SKM-1 (cell line): Measurements from ENCODE around the gene AMFR.

Experiments used
- DNase-seq: peaks from one replicate; lab custom pipeline; 2025; ENCODE audit not compliant: unreplicated experiment; lab: John Stamatoyannopoulos, UW

AMFR gene

DNA sequence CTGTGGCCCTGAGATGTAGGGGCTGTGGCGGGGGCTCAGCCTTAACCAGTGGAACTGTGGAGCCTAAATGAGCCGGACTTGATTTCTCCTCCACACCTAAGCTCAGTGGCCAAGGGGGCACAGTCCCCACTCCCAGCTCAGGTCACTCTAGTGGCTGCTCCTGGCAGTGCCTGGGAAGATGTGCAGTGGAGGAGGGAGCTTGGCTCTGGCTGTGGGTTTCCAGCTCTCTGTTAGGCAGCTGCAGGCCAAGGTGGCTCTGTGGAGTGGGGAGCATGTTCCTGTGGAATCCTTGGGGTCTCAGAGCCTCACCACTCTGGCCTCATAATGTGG, 76.3 kb downstream of the AMFR start:
- no peak for DNase-seq

DNA sequence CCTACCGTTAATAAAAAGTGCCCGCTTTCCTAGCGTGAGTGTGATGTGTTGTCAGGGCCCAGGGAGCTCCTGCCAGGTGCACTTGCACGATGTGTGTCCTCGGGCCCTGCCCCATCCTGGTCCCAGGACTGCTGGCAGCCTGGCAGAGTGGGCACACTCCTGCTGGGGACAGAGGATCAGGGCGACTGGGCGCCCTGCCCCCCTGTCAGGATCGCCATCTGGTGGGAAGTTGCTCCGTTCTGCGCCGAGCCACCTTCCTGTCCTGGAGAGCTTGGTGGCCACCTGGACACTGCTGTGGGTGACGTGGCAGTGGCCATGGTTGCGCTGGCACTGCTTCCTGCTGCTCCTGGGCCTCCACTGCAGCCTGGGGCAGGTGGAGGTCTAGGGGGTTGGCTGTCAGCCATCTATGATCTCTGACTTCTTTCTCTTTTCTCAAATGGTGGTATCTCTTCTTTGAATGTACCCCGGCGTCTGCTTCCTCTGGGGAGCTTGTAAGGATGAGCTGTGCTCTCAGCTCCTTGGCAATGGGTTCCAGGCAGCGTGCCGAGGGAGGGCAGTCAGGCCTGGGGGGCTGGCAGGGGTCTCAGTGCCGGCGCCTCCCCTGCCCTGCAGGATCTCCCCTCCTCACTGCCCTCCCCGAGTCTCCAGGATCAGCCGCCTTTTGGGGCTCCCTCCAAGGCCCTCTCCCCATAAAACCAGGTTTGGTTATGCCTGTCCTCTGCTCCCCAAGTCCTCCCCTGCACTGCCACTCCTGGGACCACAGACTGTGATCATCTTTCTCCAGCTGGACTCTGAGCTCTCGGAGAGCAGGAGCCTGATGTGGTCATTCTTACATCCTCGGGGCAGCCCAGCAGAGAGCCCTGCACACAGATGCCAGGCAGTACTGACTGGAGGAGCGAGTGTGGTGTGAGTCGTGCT, 76.9 kb downstream of the AMFR start:
- peak; percentile 42 for DNase-seq

DNA sequence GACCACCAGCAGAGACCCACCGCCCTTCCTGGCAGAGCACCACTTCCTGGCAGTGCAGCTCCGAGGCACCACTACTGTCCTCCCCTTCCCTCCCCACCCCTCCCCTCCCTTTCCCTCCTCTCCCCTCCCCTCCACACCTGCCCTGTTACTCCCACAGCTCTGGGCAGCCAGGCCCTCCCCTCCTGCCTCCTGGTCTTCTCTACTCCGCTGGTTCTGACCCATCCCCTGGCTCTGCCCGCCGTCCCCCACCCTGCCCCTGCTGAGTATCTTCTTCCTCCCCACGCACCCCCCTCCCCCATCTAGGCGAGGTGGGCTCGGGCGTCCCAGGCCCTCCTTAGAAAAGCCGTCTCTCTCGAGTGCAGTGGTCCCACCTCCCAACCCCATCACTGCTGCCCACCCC, 77.7 kb downstream of the AMFR start:
- DNase-seq, result no peak

DNA sequence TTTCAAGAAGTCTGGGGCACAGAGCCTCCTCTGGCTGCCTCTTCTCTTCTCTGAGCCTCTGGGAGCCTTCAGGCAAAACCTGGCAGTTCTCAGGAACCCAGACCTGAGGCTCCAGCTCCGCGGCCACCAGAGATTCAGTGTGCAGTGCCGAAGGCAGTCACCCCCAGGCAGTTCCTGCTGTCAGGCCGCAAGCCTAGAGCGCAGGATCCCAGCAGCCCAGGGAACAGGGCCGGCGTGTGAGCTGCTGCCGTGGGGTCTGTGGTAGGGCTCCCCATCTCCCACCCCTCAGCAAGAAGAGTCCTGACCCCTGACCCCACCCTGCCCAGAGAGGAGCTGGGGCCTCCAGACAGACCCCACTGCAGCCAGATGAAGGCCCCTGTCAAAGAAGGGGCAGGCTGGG, 78.2 kb downstream of the AMFR start:
- no peak for DNase-seq

DNA sequence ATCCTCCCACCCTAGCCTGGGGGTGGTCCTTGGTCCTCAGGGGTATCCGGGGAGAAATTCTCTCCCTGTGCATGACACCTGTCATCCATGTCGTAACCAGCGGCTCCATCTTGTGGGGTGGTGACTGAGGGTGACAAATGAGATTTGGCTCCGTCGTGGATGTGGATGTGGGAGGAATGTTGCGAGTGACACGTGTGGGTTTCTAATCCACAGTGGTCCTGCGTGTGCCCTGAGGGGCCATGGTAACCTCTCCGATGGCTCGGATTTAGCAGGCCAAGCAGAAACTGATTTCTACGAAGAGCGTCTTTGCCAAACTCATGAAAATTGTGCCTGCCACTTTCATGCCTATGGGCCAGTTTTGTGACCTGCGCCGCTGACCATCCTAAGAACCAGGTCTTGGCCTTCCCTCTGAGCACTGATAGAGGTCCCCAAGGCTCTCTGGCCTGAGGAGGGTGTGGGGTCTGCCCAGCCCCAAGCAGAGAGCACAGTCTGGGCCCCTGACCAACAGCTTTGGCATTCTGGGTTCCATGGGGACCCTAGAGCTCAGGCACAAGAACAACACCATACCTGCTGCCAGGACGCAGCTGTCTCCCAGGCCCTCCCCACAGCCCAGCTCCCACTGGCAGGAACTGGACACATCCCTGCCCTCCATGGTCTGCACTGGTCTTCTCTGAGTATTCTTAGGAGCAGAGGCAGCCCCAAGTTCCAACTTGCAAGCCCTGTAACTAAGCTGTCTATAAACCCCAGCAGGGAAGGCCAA, 79.0 kb downstream of the AMFR start:
- no peak for DNase-seq

DNA sequence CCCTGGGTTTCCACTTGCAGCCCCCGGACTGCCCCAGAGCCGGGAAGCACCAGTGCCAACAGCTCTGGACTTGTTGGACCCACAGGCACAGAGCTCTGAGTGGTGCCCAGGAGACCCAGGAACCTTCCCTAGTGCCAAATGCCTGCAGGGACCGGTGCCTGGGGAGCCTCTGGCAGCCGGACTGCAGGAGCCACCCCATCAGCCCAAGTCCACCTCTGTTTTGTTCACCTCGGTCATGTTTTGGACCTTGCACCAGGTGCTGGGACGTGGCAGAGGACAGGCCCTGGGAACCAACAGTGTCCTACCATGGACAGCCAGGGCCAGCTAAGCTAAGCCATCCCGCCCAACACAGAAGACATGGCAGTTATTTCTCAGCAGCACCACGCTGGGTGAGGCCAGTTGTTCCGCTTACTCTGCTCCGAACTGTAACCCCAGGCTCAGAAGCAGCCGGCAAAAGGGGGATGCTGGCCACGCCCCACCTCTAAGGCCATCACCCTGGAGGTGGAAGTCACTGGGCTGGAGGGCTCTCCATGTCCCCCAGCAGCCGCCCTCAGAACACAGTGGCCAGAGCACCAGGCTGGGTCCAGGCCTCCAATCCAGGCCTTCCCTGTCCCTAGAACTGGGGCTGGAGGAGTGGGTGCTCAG, 79.8 kb downstream of the AMFR start:
- no peak for DNase-seq

DNA sequence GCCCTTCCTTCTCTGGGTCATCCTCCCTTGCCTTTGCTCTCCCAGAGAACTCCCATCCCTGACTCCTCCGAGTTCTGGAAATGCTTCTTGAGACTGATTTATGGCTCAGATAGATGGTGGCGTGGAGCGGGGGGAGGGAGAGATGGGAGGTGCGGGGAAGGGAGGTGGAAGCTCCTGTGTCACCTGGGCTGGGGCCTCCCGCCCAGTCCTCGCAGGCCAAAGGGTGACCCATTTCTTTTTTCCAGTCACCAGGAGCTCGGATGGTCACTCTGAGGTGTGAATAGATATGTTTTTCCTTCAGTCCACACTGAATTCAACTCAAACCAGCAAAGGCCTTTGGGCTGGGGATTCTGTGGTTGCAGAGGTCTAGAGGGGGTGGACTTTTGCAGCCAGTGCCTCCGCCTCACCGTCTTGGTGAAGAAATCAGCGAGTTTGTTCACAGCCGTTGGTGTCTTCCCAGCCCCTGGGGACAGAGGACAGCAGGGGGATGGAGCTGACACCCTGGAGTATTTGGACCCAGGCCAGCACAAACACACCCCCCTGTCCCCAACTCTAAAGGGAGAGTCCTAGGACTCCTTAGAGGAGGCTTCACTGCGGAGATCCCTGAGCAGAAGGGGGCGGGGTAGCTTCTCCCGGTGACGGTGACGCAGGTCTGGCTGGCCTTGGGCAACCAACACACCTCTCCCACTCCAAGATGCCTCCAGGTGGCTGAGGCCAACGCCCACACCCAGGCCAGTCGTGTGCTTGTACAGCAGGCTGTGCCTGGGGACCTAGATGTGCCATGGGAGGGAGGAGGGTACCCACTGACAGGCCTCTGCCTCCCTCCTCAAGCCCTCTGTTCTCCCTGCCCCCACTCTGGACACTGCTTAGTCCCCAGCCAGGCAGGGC, 80.6 kb downstream of the AMFR start:
- DNase-seq, result no peak

DNA sequence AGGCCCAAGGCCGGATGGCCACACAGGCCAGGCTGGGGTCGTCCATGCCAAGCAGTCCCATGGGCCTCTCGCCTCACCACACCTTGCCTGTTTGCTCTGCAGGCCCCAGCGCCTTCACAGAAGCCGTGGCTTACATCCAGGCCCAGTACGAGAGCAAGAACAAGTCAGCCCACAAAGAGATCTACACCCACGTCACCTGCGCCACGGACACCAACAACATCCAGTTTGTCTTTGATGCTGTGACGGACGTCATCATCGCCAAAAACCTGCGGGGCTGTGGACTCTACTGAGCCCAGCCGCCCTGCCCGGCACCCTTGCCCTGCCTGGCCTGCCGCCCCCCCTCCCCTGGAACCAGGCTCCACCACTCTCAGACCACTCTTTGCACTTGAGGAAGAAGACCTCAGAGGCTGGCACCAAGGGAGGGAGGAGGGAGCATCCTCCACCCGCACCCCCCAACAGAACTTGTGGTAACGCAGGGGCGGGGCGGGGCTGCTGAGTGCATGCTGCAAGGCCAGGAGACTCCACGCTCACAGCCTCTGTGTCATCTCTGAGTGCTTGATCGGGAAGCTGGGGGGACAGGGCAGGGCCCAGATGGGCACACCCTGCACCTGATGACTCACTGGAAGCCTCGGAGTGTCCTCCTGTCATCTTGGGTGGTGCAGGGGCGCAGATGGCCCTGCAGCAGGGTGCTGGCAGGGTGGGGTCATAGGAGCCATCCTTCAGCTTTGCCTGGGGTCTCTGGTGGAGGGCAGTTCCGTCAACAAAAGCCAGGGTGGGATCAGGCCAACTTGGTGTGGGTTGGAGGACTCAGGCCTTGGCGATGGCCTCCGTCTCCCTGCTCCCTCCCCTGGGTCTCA, 81.5 kb downstream of the AMFR start:
- no peak for DNase-seq

DNA sequence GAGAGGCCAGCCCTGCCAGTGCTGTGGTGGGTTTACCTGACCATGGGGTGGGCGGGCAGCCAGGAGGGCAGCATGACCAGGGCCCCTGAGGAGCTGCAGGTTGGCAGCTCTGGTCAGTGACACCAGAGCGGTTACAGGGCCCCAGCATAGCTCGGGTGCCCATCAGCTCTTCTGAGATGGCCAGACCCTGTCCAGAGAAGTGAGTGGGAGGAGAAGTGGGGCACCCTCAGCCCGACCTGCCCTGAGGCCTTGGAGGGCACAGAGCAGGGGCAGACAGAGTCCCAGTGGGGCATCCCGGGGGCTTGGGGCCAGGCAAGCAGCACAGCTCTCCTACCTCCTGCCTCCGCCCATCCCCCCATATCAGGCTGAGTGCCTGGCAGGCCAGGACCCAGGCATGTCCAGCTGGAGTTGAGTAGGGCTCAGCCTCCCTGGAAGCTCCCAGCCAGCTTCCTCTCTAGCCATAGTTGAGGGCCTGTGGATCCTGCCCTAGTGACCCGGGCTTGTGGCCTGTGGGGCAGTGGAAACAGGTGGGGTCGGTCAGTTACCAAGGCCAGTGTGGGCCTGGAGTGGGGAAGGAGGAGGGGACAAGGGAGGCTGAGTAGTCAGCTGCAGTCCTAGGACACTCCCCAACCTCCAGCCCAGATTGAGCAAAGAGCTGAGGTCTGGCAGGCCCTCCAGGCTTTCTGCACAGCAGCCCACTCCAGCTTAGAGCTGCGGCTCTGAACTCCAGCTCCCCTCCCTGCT, 83.5 kb downstream of the AMFR start:
- no peak for DNase-seq

DNA sequence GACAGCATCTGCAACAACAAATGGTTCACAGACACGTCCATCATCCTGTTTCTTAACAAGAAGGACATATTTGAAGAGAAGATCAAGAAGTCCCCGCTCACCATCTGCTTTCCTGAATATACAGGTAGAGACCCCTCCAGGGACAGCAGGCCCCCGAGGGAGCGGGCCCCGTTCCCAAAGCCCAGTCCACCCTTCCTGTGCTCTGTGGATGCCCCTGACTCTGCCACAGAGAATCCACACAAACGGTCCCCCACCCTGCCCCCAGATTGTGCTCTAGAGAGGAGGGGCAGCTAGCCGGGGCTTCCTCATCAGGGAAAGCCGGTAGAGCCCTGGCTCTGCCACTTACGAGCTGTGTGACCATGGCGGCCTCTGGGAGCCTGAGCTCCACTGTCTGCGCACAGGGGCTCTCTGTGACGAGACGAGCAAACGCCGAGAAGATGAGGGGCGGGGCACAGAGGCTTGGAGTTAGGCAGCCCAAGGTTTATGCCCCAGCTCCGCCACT, 84.4 kb downstream of the AMFR start:
- no peak for DNase-seq

DNA sequence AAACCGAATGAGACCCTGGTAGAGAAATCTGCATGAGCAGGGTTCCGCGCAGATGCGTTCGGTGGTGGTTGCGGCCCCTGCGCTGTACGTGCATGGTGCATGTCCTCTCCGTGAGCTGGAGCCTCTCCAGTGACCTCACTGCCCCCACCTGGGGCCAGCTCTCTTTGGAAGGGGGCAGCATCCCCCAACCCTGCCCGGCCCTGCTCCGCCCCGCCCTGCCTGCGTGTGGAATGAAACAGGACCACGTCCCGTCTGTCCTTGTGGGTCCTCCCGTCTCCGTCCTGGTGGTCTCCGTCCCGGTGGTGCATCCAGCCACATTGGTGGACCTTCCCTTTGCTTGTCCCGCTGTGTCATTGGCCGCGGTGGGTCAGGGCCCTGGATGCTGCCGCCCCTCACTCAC, 84.9 kb downstream of the AMFR start:
- no peak for DNase-seq

DNA sequence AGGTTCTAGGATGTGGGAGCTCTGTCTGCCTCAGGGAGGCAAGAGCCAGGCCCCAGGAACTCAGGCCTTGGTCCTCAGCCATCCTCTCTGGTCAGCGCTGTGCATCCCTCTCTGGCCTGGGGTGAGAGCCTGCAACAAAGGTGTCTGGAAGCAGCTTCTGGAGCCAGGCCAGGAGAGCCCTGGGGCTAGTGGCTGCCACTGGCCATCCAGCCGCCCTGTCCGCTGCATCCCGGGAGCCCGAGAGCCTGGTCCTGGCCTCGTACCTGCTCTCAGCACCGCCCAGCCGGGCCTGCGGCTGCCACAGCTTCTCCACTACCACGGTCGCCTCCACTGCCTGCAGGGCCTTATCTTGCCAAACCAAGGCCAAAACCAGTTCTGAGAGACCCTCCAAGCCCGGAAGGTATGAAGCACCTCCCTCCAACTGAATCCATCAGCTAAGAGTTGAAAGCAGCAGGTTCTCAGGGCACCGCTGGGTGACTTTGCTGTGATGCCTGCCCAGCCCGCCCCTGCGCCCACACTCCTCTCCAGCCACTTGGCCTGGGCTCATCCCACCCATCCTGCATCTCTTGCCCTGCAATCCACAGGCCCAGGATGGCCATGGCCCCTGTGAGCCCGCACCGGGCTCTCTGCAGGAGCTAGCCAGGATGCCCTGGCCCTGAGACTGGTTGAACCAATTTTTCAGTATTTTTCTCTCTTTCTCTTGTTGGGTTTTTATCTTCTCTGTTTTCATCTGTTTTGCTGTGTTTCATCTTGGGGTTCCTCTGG, 85.7 kb downstream of the AMFR start:
- DNase-seq, result no peak

DNA sequence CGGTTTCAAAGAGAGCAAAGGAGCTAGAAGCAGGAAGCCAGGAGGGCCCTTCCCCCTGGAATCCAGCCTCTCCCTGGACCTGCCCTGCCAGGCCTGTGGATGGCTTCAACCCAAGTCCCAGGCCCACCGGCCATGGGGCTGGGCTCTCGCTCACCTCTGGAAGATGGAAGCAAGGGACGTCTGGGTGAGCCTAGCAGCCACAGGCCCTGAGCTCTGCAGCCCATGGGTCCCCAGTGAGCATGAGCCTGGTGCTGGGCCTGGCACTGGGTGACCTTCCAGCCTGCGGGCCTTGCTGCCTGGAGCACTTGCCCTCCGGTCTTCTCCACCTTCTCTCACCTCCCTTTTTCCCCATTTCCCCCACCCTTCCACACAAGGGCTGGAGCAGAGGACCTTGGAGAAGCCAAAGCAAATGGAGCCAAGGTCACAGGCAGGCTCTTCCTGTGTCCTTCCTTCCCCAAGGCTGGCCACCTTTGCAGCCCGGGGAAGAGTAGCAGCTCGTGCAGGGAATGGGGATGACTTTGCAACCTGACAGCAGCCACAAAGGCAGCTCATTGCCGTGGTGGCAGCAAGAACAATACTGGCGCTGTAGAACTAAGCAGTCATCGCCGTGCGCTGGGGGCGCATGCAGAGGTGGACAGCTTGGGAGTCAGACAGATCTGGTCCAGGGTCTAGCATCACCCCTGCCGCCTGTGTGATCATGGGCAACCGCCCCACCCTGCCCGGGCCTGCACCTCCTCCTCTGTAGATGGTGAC, 86.6 kb downstream of the AMFR start:
- no peak for DNase-seq

DNA sequence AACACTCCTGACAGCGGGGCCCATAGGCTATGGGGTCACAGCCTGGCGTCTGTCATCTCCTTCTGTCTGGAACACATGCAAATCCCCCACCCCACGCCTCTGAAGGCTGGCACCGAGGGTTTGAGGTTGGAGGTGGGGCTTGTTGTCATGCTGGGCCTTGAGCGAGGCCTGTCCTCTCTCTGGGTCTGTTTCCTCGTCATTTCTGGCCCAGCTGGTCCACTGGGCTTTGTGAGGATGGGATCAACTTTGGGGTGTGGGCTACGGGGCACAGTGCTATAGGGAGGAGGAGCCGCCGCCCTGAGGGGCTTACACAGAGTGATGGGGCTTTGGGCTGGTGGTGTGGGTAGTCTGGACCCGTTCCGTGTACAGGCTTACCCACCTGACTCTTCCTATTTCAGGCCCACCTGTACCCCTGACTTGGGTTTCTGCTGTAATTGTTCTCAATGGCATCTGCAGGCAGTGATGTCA, 87.5 kb downstream of the AMFR start:
- no peak for DNase-seq

DNA sequence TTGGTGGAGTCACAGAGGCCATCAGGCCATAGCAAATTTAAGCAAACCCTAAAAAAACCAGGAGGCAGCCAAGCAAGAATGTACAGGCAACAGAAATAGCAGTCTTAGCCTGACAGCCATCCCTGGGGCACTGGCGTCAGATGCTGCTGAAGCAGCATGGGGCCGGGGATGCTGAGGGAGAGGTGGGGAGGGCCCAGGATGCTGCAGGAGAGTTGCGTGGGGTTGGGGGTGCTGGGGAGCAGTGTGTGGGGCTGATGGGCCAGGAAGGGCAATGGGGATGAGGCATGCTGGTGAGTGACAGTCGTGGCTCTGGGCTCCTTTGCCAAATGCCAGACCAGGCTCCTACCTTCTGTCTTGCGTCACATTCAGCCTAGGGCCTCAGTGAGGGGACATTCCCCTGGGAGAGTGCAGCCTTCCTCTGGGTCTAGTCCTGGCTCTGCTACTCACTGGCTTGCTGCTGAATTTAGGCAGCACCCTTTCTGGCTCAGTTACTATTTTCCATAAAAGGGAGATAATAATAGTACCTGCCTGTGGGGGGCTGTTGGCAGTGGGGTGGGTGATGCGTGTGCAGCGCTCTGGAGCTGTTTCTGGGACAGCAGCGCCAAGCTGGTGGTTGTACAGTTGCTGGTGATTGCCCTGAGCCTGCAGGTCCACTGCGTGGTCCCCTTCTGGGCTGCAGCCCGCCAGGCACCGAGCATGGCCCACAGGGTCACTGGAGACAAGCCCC, 88.1 kb downstream of the AMFR start:
- DNase-seq, result no peak

DNA sequence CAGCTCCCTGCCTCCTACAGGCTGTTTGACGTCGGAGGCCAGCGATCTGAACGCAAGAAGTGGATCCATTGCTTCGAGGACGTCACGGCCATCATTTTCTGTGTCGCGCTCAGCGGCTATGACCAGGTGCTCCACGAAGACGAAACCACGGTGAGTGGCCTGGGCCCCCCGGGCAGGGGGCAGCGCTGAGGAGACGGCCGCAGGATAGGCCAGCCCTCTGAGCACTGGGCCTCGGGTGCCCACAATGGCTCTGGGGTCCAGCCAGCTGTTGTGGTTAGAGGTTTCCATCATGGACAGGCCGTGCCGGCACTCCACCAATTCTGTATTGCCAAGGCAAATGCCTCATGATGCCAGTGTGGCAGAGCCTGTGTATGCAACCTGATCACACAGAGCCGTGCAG, 88.6 kb downstream of the AMFR start:
- DNase-seq, result no peak
